GM10266 (cell line): ENCODE measurements around the gene BAZ1B.
A peak's percentile ranks its signal among the peaks of the same experiment; 100 is the strongest.

Experiments
- DNase-seq: peaks from one replicate; pipeline ENCODE4 v3.0.0; 2012; ENCODE audit errors: extremely low spot score
- TF ChIP-seq, protein P1 (sequence below): IDR thresholded peaks from 2 replicates; pipeline ENCODE4 v1.5.1; 2012; ENCODE audit warnings: mild to moderate bottlenecking, low read depth; ENCODE audit not compliant: control insufficient read depth, insufficient read depth; ENCODE audit errors: missing control alignments

BAZ1B gene

DNA sequence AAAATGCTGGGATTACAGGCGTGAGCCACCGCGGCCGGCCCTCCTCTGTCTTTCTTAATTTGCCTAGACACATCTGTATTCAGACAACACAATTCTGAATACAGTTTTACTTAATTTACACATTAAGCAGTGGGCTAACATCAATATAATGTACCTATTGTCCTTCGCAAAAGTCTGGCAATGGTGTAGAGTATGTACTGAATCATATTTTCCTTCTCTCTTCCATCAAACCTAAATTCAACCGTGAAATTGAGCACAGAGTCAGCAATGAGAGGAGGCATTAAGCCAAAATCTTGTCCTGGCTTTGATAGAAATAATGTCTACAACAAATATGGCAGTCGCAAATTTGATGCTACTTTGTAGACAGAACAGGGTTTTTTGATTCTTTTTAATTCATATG is 58.1 kb downstream of the BAZ1B start:
- TF ChIP-seq, protein P1, sequence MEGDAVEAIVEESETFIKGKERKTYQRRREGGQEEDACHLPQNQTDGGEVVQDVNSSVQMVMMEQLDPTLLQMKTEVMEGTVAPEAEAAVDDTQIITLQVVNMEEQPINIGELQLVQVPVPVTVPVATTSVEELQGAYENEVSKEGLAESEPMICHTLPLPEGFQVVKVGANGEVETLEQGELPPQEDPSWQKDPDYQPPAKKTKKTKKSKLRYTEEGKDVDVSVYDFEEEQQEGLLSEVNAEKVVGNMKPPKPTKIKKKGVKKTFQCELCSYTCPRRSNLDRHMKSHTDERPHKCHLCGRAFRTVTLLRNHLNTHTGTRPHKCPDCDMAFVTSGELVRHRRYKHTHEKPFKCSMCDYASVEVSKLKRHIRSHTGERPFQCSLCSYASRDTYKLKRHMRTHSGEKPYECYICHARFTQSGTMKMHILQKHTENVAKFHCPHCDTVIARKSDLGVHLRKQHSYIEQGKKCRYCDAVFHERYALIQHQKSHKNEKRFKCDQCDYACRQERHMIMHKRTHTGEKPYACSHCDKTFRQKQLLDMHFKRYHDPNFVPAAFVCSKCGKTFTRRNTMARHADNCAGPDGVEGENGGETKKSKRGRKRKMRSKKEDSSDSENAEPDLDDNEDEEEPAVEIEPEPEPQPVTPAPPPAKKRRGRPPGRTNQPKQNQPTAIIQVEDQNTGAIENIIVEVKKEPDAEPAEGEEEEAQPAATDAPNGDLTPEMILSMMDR = no peak
- DNase-seq = no peak

DNA sequence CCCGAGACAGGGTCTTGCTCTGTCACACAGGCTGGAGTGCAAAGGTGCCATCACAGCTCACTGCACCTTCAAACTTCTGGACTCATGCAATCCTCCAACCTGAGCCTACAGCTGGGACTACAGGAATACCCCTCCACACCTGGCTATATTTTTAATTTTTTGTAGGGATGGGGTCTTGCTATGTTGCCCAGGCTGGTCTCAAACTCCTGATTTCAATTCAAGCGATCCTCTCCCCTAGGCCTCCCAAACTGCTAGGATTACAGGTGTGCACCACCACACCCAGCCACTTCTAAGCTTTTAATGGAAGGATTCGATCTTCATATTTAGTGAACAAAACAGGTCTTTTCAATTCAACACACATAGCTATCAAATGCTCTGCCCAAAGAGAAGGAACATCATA is 58.8 kb downstream of the BAZ1B start:
- DNase-seq = no peak
- TF ChIP-seq, protein P1 = no peak

DNA sequence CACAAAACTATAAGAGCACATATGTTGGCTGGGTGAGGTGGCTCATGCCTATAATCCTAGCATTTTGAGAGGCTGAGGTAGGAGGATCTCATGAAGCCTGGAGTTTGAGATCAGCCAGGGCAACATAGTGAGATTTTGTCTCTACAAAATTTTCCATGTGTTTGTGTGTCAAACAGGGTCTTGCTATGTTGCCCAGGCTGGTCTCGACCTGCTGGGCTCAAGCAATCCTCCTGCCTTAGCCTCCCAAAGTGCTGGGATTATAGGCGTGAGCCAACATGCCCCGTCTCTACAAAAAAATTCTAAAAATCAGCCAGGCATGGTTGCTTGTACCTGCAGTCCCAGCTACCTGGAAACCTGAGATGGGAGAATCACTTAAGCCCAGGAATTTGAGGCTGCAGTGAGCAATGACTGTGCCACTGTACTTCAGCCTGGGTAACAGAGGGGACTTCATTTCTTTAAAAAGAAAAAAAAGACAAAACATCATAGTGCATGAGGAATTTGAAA is 60.3 kb downstream of the BAZ1B start:
- no peak for DNase-seq
- TF ChIP-seq, protein P1 = no peak

DNA sequence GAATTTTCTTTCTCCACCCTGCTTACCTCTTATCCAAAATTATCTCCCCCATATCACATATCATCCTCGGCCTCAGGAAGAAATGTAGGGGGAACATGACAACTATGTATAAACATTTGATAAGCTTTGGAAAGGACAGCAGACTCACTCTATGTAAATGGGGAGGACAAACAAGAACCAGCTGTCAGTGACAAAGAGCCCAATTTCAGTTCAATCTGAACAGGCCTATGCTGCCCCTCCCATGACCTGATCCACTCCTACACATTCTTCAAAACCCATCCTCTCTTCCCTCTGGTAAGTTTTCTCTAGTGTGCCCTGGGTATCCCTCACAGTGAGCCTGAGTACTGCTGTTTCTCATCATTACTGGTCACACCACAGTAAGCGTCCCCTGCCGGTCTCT is 67.7 kb downstream of the BAZ1B start:
- no peak for DNase-seq

DNA sequence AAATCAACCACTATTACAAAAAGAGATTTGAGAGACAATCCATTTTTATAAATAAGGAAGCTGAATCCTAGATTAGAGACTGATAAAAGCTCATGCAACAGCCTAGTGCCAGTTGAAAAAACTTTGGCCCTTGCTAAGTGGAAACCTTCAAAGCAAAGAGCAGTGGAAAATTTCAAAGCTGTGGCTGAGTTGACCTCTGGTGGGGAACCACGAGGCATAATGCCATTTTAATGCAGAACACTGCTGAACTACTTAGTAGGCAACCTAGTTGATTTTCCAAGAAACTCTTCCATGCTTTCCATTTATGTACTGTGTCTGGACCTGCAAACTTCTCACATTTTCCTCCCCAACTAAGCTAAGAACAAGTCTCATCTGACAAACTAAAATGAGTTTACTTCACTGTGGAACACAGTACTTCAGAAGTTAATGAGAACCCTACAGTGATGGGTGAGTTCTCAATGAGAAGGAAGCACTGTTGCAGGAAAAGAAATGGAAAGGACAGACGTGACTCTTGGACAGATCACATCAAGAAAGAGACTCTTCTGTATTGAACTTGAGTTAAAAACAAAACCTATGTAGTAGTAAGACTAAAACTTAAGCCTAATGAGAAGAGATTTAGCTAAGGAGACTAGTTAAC is 69.0 kb downstream of the BAZ1B start:
- TF ChIP-seq, protein P1 = no peak
- DNase-seq = no peak

More for the DNA sequence above, 67.7 kb downstream of the BAZ1B start:
- TF ChIP-seq, protein P1 = no peak

DNA sequence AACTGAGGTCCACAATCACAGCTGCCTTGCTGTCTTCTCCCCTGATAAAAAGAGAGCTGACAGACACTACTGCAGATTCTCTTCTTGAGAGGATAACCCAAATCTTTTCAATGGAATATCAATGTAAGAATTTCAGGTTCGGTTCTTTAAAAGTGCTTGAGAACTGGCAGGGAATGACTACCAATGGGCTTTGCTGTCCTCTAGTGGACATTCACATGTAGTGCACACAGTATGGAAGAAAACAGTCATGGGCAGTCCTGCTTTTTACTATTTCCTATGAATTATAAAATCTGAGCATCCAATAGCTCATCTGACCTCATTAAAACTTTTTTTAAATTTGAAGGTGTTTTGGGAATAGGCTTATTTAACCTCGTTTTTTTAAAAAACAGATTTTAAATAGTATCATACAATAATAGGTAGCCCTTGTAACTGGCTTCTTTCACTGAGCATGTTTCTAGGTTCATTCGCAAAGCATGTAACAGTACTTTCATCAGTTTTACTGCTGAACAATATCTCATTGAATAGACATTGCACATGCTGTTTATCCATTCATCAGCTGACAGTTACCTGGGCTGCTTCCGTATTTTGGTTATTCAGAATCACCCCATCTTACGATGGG is 70.2 kb downstream of the BAZ1B start:
- TF ChIP-seq, protein P1 = peak; percentile 95
- DNase-seq = peak; percentile 56

DNA sequence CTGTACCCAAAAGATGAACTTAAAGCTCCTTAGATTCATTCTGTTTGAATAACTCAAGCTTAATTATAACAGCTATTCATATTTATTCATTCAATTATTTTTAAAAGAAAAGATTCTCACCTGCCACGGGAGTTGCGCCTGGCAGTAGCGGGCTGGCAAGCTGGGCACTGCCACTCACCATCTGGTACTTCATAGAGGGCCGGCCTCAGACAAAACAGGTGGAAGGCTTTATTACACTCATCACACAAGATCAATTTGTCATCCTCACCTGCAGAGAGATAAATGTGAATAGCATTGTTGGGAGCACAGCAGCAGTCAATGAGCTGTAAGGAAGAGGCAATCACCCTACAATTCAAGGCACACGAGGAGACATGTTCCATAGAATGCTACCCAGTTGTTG is 72.7 kb downstream of the BAZ1B start:
- TF ChIP-seq, protein P1 = no peak
- DNase-seq = no peak
